Measurements from ENCODE around the gene VAPB.

The VAPB gene

GRCh38 chr20:58461899-58462298 lies 72.9 kb downstream of the VAPB start:
- TF ChIP-seq, protein P1, sequence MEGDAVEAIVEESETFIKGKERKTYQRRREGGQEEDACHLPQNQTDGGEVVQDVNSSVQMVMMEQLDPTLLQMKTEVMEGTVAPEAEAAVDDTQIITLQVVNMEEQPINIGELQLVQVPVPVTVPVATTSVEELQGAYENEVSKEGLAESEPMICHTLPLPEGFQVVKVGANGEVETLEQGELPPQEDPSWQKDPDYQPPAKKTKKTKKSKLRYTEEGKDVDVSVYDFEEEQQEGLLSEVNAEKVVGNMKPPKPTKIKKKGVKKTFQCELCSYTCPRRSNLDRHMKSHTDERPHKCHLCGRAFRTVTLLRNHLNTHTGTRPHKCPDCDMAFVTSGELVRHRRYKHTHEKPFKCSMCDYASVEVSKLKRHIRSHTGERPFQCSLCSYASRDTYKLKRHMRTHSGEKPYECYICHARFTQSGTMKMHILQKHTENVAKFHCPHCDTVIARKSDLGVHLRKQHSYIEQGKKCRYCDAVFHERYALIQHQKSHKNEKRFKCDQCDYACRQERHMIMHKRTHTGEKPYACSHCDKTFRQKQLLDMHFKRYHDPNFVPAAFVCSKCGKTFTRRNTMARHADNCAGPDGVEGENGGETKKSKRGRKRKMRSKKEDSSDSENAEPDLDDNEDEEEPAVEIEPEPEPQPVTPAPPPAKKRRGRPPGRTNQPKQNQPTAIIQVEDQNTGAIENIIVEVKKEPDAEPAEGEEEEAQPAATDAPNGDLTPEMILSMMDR (conservative IDR thresholded peaks at IDR 0.05; ENCODE audit: control insufficient read depth, insufficient read depth, low read depth, low read length), result no peak
- H3K4me3 ChIP-seq (ENCODE audit: control insufficient read depth, low read depth, low read length), result no peak overlapping the region
- DNase-seq (ENCODE audit: low read depth), result no peak

GRCh38 chr20:58463256-58463655 lies 74.2 kb downstream of the VAPB start:
- peak; percentile 49 for DNase-seq (ENCODE audit: low read depth)
- H3K4me3 ChIP-seq (ENCODE audit: control insufficient read depth, low read depth, low read length), result no peak overlapping the region
- TF ChIP-seq, protein P1 (conservative IDR thresholded peaks at IDR 0.05; ENCODE audit: control insufficient read depth, insufficient read depth, low read depth, low read length), result no peak

GRCh38 chr20:58464838-58465237 lies 75.8 kb downstream of the VAPB start:
- TF ChIP-seq, protein P1 (conservative IDR thresholded peaks at IDR 0.05; ENCODE audit: control insufficient read depth, insufficient read depth, low read depth, low read length), result no peak
- H3K4me3 ChIP-seq (ENCODE audit: control insufficient read depth, low read depth, low read length), result no peak overlapping the region
- no peak for DNase-seq (ENCODE audit: low read depth)

- no peak overlapping the region for H3K4me3 ChIP-seq (ENCODE audit: control insufficient read depth, low read depth, low read length)
- no peak for DNase-seq (ENCODE audit: low read depth)
- TF ChIP-seq, protein P1 (conservative IDR thresholded peaks at IDR 0.05; ENCODE audit: control insufficient read depth, insufficient read depth, low read depth, low read length), result no peak
Measured at GRCh38 chr20:58466095-58466708, 77.2 kb downstream of the VAPB start.

DNA sequence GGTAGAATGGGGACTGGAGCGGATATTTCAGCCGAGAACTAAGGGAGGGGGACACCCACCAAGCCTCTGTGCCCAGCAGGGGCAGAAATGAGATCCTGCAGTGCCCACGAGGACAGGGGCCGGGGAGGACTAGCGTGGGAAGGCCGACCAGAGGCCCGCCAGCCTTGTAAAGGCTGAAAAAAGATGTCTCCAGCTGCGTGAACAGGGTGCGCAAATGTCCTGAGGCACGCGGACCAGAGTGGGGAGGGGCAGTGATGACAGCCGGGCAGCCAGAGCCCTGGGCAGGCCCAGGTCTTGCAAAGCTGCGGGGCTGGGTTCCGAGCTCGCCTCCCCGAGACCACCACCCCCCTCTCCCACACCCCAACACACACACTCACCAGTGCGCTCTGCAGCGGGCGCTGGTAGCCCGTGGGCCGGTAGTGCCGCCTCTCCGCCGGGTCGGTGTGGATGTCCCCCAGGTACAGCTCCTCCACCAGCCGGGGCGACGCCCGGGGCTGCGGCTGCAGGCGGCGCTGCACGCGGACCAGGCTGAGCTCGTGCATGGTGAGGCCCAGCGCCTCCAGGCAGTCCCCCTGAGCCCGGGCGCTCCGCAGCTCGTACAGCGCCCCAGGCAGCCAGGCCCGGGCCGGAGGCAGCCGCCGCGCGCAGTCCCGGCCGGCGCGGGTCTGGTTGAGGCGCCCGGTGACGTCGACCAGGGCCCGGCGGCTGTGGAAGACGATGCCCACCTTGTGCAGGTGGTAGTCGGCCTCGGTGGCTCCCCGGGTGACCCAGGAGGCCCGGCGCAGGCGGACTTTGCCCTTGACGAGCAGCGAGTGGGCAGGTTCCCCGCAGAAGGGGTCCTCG lies 77.9 kb downstream of the VAPB start:
- TF ChIP-seq, protein P1 (conservative IDR thresholded peaks at IDR 0.05; ENCODE audit: control insufficient read depth, insufficient read depth, low read depth, low read length), result no peak
- H3K4me3 ChIP-seq (ENCODE audit: control insufficient read depth, low read depth, low read length), result no peak overlapping the region
- no peak for DNase-seq (ENCODE audit: low read depth)

GRCh38 chr20:58467572-58468527 lies 78.8 kb downstream of the VAPB start:
- no peak for DNase-seq (ENCODE audit: low read depth)
- no peak overlapping the region for H3K4me3 ChIP-seq (ENCODE audit: control insufficient read depth, low read depth, low read length)
- TF ChIP-seq, protein P1 (conservative IDR thresholded peaks at IDR 0.05; ENCODE audit: control insufficient read depth, insufficient read depth, low read depth, low read length), result no peak
